ENCODE results near the gene SDK2. TPM values are rescaled to one million over a fixed set of nuclear protein-coding genes. Genes with fewer than 3 reads are reported as not detected.

SDK2 gene
- total and polyA plus RNA-seq, 2 of the 8 experiments (the other 6 are each of a cell fraction or from before 2014, with no cell fraction given) = 3.9 to 4.1 TPM

- Histone ChIP-seq H4K91ac (replicated peaks; ENCODE audit: insufficient read length, low read length) (no peak overlapping the region), H3K9me3 (ENCODE audit: insufficient read depth in 2 of 2, low read depth in 1 of 2, low read length in 1 of 2) (no peaks in the 10 kb centered on the region), H3K36me3 (ENCODE audit: control insufficient read depth in 2 of 4, insufficient read depth in 4 of 4, low read length in 3 of 4) (no peaks in the 10 kb centered on the region), H3K14ac (ENCODE audit: insufficient read length) (no peak overlapping the region), H2AFZ (ENCODE audit: low read length) (no peak overlapping the region), H4K8ac (ENCODE audit: extremely low read depth, insufficient read depth, low read length) (no peak overlapping the region), H4K5ac (ENCODE audit: insufficient read length, low read depth, low read length) (no peak overlapping the region), H3K4ac (replicated peaks; ENCODE audit: insufficient read length, low read depth, low read length) (no peak overlapping the region), H4K20me1 (replicated peaks in 1 of 2; ENCODE audit: control insufficient read depth in 1 of 2, insufficient read depth in 2 of 2, low read length in 2 of 2) (peaks cover 3% of the 10 kb centered on the region in 2 experiments), H3K23ac (ENCODE audit: insufficient read length) (no peak overlapping the region), H2BK120ac (replicated peaks; ENCODE audit: low read depth, low read length) (no peak overlapping the region), H3K4me3 (ENCODE audit: extremely low read depth in 1 of 4, insufficient read depth in 2 of 4, low read depth in 3 of 4, low read length in 4 of 4) (no peak overlapping the region), H3K4me1 (replicated peaks in 1 of 4; ENCODE audit: control insufficient read depth in 3 of 4, insufficient read depth in 4 of 4, low read length in 3 of 4) (peaks cover 0 to 27% (median 11%) of the 10 kb centered on the region in 4 experiments; a peak in 6 of 7 replicates), H3K4me2 (ENCODE audit: insufficient read depth in 1 of 2, low read depth in 2 of 2, low read length in 2 of 2) (peak overlapping the region in 1 of 2 experiments; percentile 17; a peak in 2 of 4 replicates), H2BK15ac (ENCODE audit: low read length) (no peak overlapping the region), H2BK20ac (ENCODE audit: low read length) (no peak overlapping the region), H3K56ac (replicated peaks; ENCODE audit: insufficient read length, low read depth, low read length) (no peak overlapping the region), H3K9ac (replicated peaks in 1 of 4; ENCODE audit: extremely low read depth in 1 of 4, low read depth in 3 of 4, low read length in 3 of 4) (no peak overlapping the region), H3K27me3 (replicated peaks in 1 of 4; ENCODE audit: control insufficient read depth in 3 of 4, extremely low read depth in 1 of 4, insufficient read depth in 3 of 4, low read length in 3 of 4) (no peaks in the 10 kb centered on the region), H3K18ac (ENCODE audit: extremely low read depth, low read length) (no peak overlapping the region), H3K23me2 (ENCODE audit: low read depth, low read length) (no peaks in the 10 kb centered on the region), H3K79me1 (ENCODE audit: low read depth, low read length) (no peaks in the 10 kb centered on the region), H3K27ac (ENCODE audit: low read depth, low read length) (no peak overlapping the region), H2BK5ac (ENCODE audit: low read depth, low read length) (no peak overlapping the region), H3K79me2 (ENCODE audit: control insufficient read depth in 1 of 2, insufficient read depth in 2 of 2, low read length in 2 of 2) (no peaks in the 10 kb centered on the region), H2BK12ac (ENCODE audit: low read depth, low read length) (peak overlapping the region; percentile 28; the same call in 1 of the 2 replicates), H2AK5ac (ENCODE audit: low read depth, low read length) (peak overlapping the region; percentile 28; the same call in 1 of the 2 replicates)
- 82% methylated on average over 12 of the region's 15 CpGs; no CpG with 5 or more reads in 1 of the 2 experiments for WGBS, 2 experiments (ENCODE audit: extremely low coverage in 1 of 2, insufficient coverage in 1 of 2, insufficient read length in 1 of 2, insufficient replicate concordance in 2 of 2, low coverage in 1 of 2, low lambda C conversion rate in 2 of 2, missing lambda C conversion rate in 1 of 2)
- FAIRE-seq (no peak), DNase-seq (ENCODE audit: low read depth in 1 of 2, low spot score in 2 of 2) (no peak)
- ChIA-PET CTCF (ENCODE audit: partially characterized antibody) (interaction anchor here (0.6 to 1.2 kb wide), 3 partner anchors 12 to 35 kb away, joined by 3 read pairs; no protein-coding TSS in a partner anchor), POLR2A (ENCODE audit: partially characterized antibody) (no interaction called here)
These were observed 109.9 kb downstream of the SDK2 start for GRCh38 chr17:73534209-73534909.
